Gastroesophageal sphincter (tissue), 3 donors: ENCODE measurements around the gene LCORL.

Experiments
- CTCF ChIP-seq, 4 experiments: fragments of 200-600 bp in 2 of 4; fragments of 450-650 bp in 2 of 4; sonication (generic) in 1 of 4; IDR thresholded peaks; one replicate each; pipeline ENCODE4 v1.5.1; 2017 to 2019; ENCODE audit warnings: antibody characterized with exemption in 4 of 4, mild to moderate bottlenecking in 2 of 4, moderate library complexity in 2 of 4
- POLR2A ChIP-seq, 2 donors: fragments of 450-650 bp; IDR thresholded peaks; one replicate each; pipeline ENCODE4 v1.6.1; 2017; ENCODE audit warnings: antibody characterized with exemption in 2 of 2, mild to moderate bottlenecking in 2 of 2, moderate library complexity in 1 of 2

GRCh38 chr4:17869327-17869726 lies 152.2 kb downstream of the LCORL start:
- TF ChIP-seq POLR2A (IDR thresholded peaks at IDR 0.05) (no peak), CTCF (IDR thresholded peaks at IDR 0.05) (no peak)
